Lower lobe of right lung (tissue), 2 donors: ENCODE results near the gene TIGAR. TPM values are rescaled to one million over a fixed set of nuclear protein-coding genes. Genes with fewer than 3 reads are reported as not detected.

Source experiments
- ATAC-seq, 2 donors: fragments of 200-7000 bp; cut with Tn5 transposase; one replicate each; pipeline ENCODE4 v1.9.1; 2020 to 2022; ENCODE audit warnings: mild to moderate bottlenecking in 2 of 2, moderate library complexity in 2 of 2
- DNase-seq: peaks from one replicate; pipeline ENCODE4 v3.0.0-alpha.2; 2020
- H3K27ac ChIP-seq: fragments of 200-600 bp; one replicate; pipeline ENCODE4 v1.8.0; 2022
- H3K27me3 ChIP-seq: fragments of 200-600 bp; one replicate; pipeline ENCODE4 v1.8.0; 2022; ENCODE audit warnings: low read depth
- H3K36me3 ChIP-seq: fragments of 200-600 bp; one replicate; pipeline ENCODE4 v1.8.0; 2022; ENCODE audit warnings: mild to moderate bottlenecking
- H3K4me1 ChIP-seq: fragments of 200-600 bp; one replicate; pipeline ENCODE4 v1.8.0; 2022
- H3K4me3 ChIP-seq: fragments of 200-600 bp; one replicate; pipeline ENCODE4 v1.8.0; 2022; ENCODE audit warnings: mild to moderate bottlenecking
- H3K9me3 ChIP-seq: fragments of 200-600 bp; one replicate; pipeline ENCODE4 v1.8.0; 2022
- CTCF ChIP-seq: fragments of 200-600 bp; IDR thresholded peaks from one replicate; pipeline ENCODE4 v1.8.0; 2022; ENCODE audit warnings: antibody characterized with exemption, mild to moderate bottlenecking
- intact Hi-C: fragments of 100-400 bp; cut with DNase I; formaldehyde crosslinking; loops from one replicate; pipeline ENCODE4 v1.11.0; 2022
- total RNA-seq: library from RNA; stranded (reverse); fragmentation: NEBNext Ultra II Directional; extraction: Animal tissue kit (Norgen Biotek cat#: 25700); gene quantifications from one replicate; pipeline ENCODE4 v1.2.1, GENCODE V29; 2021
- donor health status: DM: no; HTN: yes; CAD: no; lungs with severe emphysema.

TIGAR gene
- total RNA-seq, 1 donor from 2014 or later, result 18.6 TPM

GRCh38 chr12:4356041-4356327 is 35.0 kb downstream of the TIGAR start:
- ATAC-seq (peak; percentile 29 to 50), DNase-seq (peak; percentile 49)
- no peak overlapping the region for H3K27ac ChIP-seq

GRCh38 chr12:4366090-4366489 is 45.1 kb downstream of the TIGAR start:
- H3K36me3 ChIP-seq, result no peaks in the 10 kb centered on the region
- H3K9me3 ChIP-seq, result no peaks in the 10 kb centered on the region
- intact Hi-C loops, result no loop called here
- TF ChIP-seq CTCF, result no peak
- ATAC-seq (no peak), DNase-seq (no peak)
- H3K4me3 ChIP-seq, result no peak overlapping the region
- no peak overlapping the region for H3K27ac ChIP-seq
- no peaks in the 10 kb centered on the region for H3K27me3 ChIP-seq
- no peaks in the 10 kb centered on the region for H3K4me1 ChIP-seq

More at GRCh38 chr12:4356041-4356327, 35.0 kb downstream of the TIGAR start:
- H3K9me3 ChIP-seq, result no peaks in the 10 kb centered on the region
- TF ChIP-seq CTCF, result peak; percentile 37
- no peaks in the 10 kb centered on the region for H3K27me3 ChIP-seq
- peaks cover 27% of the 10 kb centered on the region for H3K36me3 ChIP-seq
- H3K4me1 ChIP-seq, result no peaks in the 10 kb centered on the region
- no peak overlapping the region for H3K4me3 ChIP-seq
- intact Hi-C loops, result no loop called here

GRCh38 chr12:4369548-4369947 is 48.5 kb downstream of the TIGAR start:
- no peak for DNase-seq

GRCh38 chr12:4370265-4370664 is 49.3 kb downstream of the TIGAR start:
- intact Hi-C loops, result no loop called here
- no peak for ATAC-seq
- TF ChIP-seq CTCF, result no peak
- no peak overlapping the region for H3K27ac ChIP-seq
- no peaks in the 10 kb centered on the region for H3K27me3 ChIP-seq
- no peak overlapping the region for H3K4me3 ChIP-seq
- H3K4me1 ChIP-seq, result no peaks in the 10 kb centered on the region
- no peaks in the 10 kb centered on the region for H3K36me3 ChIP-seq
- no peaks in the 10 kb centered on the region for H3K9me3 ChIP-seq
- no peak for DNase-seq

More at GRCh38 chr12:4369548-4369947, 48.5 kb downstream of the TIGAR start:
- no peaks in the 10 kb centered on the region for H3K27me3 ChIP-seq
- no peak for TF ChIP-seq CTCF
- no peaks in the 10 kb centered on the region for H3K36me3 ChIP-seq
- no peak overlapping the region for H3K4me3 ChIP-seq
- no peaks in the 10 kb centered on the region for H3K4me1 ChIP-seq
- intact Hi-C loops, result no loop called here
- ATAC-seq, result no peak
- H3K27ac ChIP-seq, result no peak overlapping the region
- H3K9me3 ChIP-seq, result no peaks in the 10 kb centered on the region

GRCh38 chr12:4372653-4373052 is 51.6 kb downstream of the TIGAR start:
- H3K4me3 ChIP-seq, result no peak overlapping the region
- no peak for TF ChIP-seq CTCF
- H3K9me3 ChIP-seq, result no peaks in the 10 kb centered on the region
- intact Hi-C loops, result no loop called here
- DNase-seq (no peak), ATAC-seq (no peak)
- H3K36me3 ChIP-seq, result no peaks in the 10 kb centered on the region
- H3K27ac ChIP-seq, result no peak overlapping the region
- no peaks in the 10 kb centered on the region for H3K4me1 ChIP-seq
- H3K27me3 ChIP-seq, result peaks cover under 1% of the 10 kb centered on the region

GRCh38 chr12:4375449-4375848 is 54.4 kb downstream of the TIGAR start:
- DNase-seq, result no peak
- Histone ChIP-seq H3K27me3 (peaks cover 12% of the 10 kb centered on the region), H3K4me3 (no peak overlapping the region), H3K27ac (no peak overlapping the region), H3K4me1 (no peaks in the 10 kb centered on the region), H3K9me3 (no peaks in the 10 kb centered on the region), H3K36me3 (no peaks in the 10 kb centered on the region)
- TF ChIP-seq CTCF, result no peak
- no peak for ATAC-seq
- intact Hi-C loops, result no loop called here
